PC-9 (cell line): ENCODE measurements around the gene ANKRD66. TPM values are rescaled to one million over a fixed set of nuclear protein-coding genes. Genes with fewer than 3 reads are reported as not detected.
"Not testable (repeated sequence)": the region's sequence is repeated elsewhere in the genome, so short reads cannot be mapped to it uniquely, and the experiment has no call there.

Source experiments
- BruUV-seq: library from RNA; stranded (reverse); fragments of 400-500 nt; replicated peaks from 2 replicates; lab custom pipeline; 2021; lab: Mats Ljungman, UMichigan
- CTCF ChIA-PET: fragments of 300-600 bp; sonication (Branson Sonifier 250); formaldehyde crosslinking; loops from one replicate; lab custom pipeline; 2022; ENCODE audit warnings: antibody characterized with exemption; lab: Charles Lee
- POLR2A ChIA-PET: fragments of 300-600 bp; sonication (Branson Sonifier 250); formaldehyde crosslinking; loops from one replicate; lab custom pipeline; 2022; ENCODE audit warnings: antibody characterized with exemption; ENCODE audit not compliant: unreplicated experiment; lab: Charles Lee
- DNase-seq, 2 experiments: peaks; one replicate each; pipeline versions ENCODE4 v3.0.0 to v3.0.0-alpha.2; 2015 to 2022; ENCODE audit warnings: mixed read lengths in 1 of 2
- H2AFZ ChIP-seq: fragments of 200-600 bp; sonication (generic); 2 replicates; pipeline ENCODE4 v1.8.1; 2017; ENCODE audit warnings: antibody characterized with exemption
- H3F3A ChIP-seq: fragments of 200-600 bp; sonication (generic); 2 replicates; pipeline ENCODE4 v1.8.1; 2017; ENCODE audit warnings: antibody characterized with exemption, mild to moderate bottlenecking, low read depth; ENCODE audit not compliant: insufficient read depth
- H3K27ac ChIP-seq: fragments of 200-600 bp; sonication (generic); 2 replicates; pipeline ENCODE4 v1.6.1; 2016; ENCODE audit warnings: mixed run types
- H3K27me3 ChIP-seq: fragments of 200-600 bp; sonication (generic); 2 replicates; pipeline ENCODE4 v1.6.1; 2016; ENCODE audit warnings: low read depth, mixed run types; ENCODE audit not compliant: insufficient read depth
- H3K36me3 ChIP-seq: fragments of 200-600 bp; sonication (generic); 2 replicates; pipeline ENCODE4 v1.6.1; 2016; ENCODE audit warnings: low read depth, mixed run types
- H3K4me1 ChIP-seq: fragments of 200-600 bp; sonication (generic); replicated peaks from 2 replicates; pipeline ENCODE4 v1.6.1; 2016; ENCODE audit warnings: mixed run types; ENCODE audit not compliant: insufficient read depth
- H3K4me2 ChIP-seq: fragments of 200-600 bp; sonication (generic); 2 replicates; pipeline ENCODE4 v1.6.1; 2017; ENCODE audit warnings: mixed run types
- H3K4me3 ChIP-seq: fragments of 200-600 bp; sonication (generic); 2 replicates; pipeline ENCODE4 v1.6.1; 2016; ENCODE audit warnings: mixed run types
- H3K79me2 ChIP-seq: fragments of 200-600 bp; sonication (generic); 2 replicates; pipeline ENCODE4 v1.6.1; 2017; ENCODE audit warnings: low read depth, mixed run types
- H3K9me2 ChIP-seq: fragments of 200-600 bp; sonication (generic); 2 replicates; pipeline ENCODE4 v1.8.1; 2017; ENCODE audit warnings: mild to moderate bottlenecking; ENCODE audit not compliant: insufficient read depth
- H3K9me3 ChIP-seq: fragments of 200-600 bp; sonication (generic); 2 replicates; pipeline ENCODE4 v1.8.1; 2016; ENCODE audit warnings: low read depth; ENCODE audit not compliant: insufficient read depth
- H4K20me1 ChIP-seq: fragments of 200-600 bp; sonication (generic); 2 replicates; pipeline ENCODE4 v1.8.1; 2017; ENCODE audit not compliant: insufficient read depth
- CTCF ChIP-seq: fragments of 200-600 bp; sonication (generic); conservative IDR thresholded peaks from 2 replicates; pipeline ENCODE4 v1.6.1; 2017; ENCODE audit warnings: mixed run types, antibody characterized with exemption, mild to moderate bottlenecking, moderate library complexity
- EZH2 ChIP-seq: fragments of 200-600 bp; sonication (generic); IDR thresholded peaks from 2 replicates; pipeline ENCODE4 v1.8.0; 2017; ENCODE audit warnings: antibody characterized with exemption, low read depth
- intact Hi-C: fragments of 100-400 bp; cut with micrococcal nuclease; formaldehyde crosslinking; loops from one replicate; pipeline ENCODE4 v1.10.0; 2022; ENCODE audit not compliant: unreplicated experiment
- total RNA-seq: library from RNA; stranded (reverse); gene quantifications from 2 replicates; pipeline ENCODE4 v1.2.3, GENCODE V29; 2021

The ANKRD66 gene
- total RNA-seq, 1 experiment from 2014 or later = not detected

GRCh38 chr6:46763466-46763865 lies 16.7 kb downstream of the ANKRD66 start:
- H2AFZ ChIP-seq = no peak overlapping the region
- no peaks in the 10 kb centered on the region for H3K79me2 ChIP-seq
- no peaks in the 10 kb centered on the region for H4K20me1 ChIP-seq
- no peaks in the 10 kb centered on the region; the same call in 1 of the 2 replicates for H3K9me2 ChIP-seq
- intact Hi-C loops = no loop called here
- no TSS peak for BruUV-seq
- no peak for DNase-seq
- no peak overlapping the region for H3K4me2 ChIP-seq
- no peaks in the 10 kb centered on the region for H3K4me1 ChIP-seq
- H3K36me3 ChIP-seq = no peaks in the 10 kb centered on the region
- no peak for TF ChIP-seq EZH2
- no peak for TF ChIP-seq CTCF
- no peak overlapping the region for H3K27ac ChIP-seq
- POLR2A ChIA-PET = no interaction called here
- H3K27me3 ChIP-seq = no peaks in the 10 kb centered on the region
- H3K9me3 ChIP-seq = peaks cover 5% of the 10 kb centered on the region; the same call in 1 of the 2 replicates
- H3F3A ChIP-seq = no peaks in the 10 kb centered on the region
- CTCF ChIA-PET = no interaction called here
- no peak overlapping the region for H3K4me3 ChIP-seq

GRCh38 chr6:46764280-46764679 lies 17.5 kb downstream of the ANKRD66 start:
- CTCF ChIA-PET = interaction anchor here (0.6 kb wide), 1 partner anchor 14 kb away, joined by 3 read pairs; no protein-coding TSS in a partner anchor
- not testable (repeated sequence) for H3K4me3 ChIP-seq

GRCh38 chr6:46764961-46765360 lies 18.2 kb downstream of the ANKRD66 start:
- no TSS peak for BruUV-seq
- Histone ChIP-seq H3K27me3 (no peaks in the 10 kb centered on the region), H3K79me2 (no peaks in the 10 kb centered on the region), H2AFZ (no peak overlapping the region), H3K9me3 (peaks cover 5% of the 10 kb centered on the region; the same call in 1 of the 2 replicates), H3F3A (no peaks in the 10 kb centered on the region), H4K20me1 (no peaks in the 10 kb centered on the region), H3K4me3 (no peak overlapping the region), H3K4me1 (no peaks in the 10 kb centered on the region), H3K9me2 (no peaks in the 10 kb centered on the region; the same call in 1 of the 2 replicates), H3K4me2 (no peak overlapping the region), H3K36me3 (no peaks in the 10 kb centered on the region), H3K27ac (no peak overlapping the region)
- TF ChIP-seq EZH2 (no peak), CTCF (no peak)
- intact Hi-C loops = no loop called here
- ChIA-PET CTCF (interaction anchor here (0.6 kb wide), 1 partner anchor 15 kb away, joined by 3 read pairs; no protein-coding TSS in a partner anchor), POLR2A (no interaction called here)
- DNase-seq = no peak

More at GRCh38 chr6:46764280-46764679, 17.5 kb downstream of the ANKRD66 start:
- H4K20me1 ChIP-seq, H3K27ac ChIP-seq, POLR2A ChIA-PET, H3K79me2 ChIP-seq, H3K4me1 ChIP-seq, H3K36me3 ChIP-seq, intact Hi-C loops, H3K9me2 ChIP-seq, H3K27me3 ChIP-seq, DNase-seq, BruUV-seq, H3F3A ChIP-seq, H2AFZ ChIP-seq, H3K4me2 ChIP-seq, H3K9me3 ChIP-seq: not testable (repeated sequence)

GRCh38 chr6:46772016-46772415 lies 25.3 kb downstream of the ANKRD66 start:
- H3F3A ChIP-seq = no peaks in the 10 kb centered on the region
- no peak for TF ChIP-seq CTCF
- TF ChIP-seq EZH2 = no peak
- no peak for DNase-seq
- no peak overlapping the region for H3K4me2 ChIP-seq
- no peaks in the 10 kb centered on the region for H3K79me2 ChIP-seq
- no peaks in the 10 kb centered on the region; the same call in 1 of the 2 replicates for H3K9me2 ChIP-seq
- no TSS peak for BruUV-seq
- no peaks in the 10 kb centered on the region for H3K36me3 ChIP-seq
- intact Hi-C loops = no loop called here
- no peak overlapping the region for H2AFZ ChIP-seq
- POLR2A ChIA-PET = no interaction called here
- H3K27ac ChIP-seq = no peak overlapping the region
- no peaks in the 10 kb centered on the region for H3K9me3 ChIP-seq
- H3K4me3 ChIP-seq = no peak overlapping the region
- no peaks in the 10 kb centered on the region for H3K4me1 ChIP-seq
- no peaks in the 10 kb centered on the region for H3K27me3 ChIP-seq
- no peaks in the 10 kb centered on the region for H4K20me1 ChIP-seq
- CTCF ChIA-PET = no interaction called here
